Measurements from ENCODE around the gene EFNA5.

Gene EFNA5

DNA sequence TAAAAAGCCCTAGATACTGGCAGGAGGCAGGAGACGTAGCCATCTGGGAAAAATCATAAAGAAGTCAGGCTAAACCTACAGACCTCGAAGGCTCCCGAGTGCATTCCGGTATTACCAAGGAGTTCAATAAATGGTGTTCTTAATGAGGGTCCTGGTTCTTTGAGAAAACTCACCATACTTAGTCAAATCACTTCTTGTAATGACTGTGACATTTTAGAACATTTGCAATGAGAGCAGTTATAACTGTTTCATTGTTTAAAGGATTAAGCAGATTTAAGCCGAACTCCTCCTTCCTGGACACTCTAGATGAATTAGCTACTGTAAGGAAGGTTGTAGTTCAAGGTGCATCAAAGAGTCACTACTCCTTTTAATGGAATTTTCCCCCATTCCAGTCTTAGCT is 67.8 kb downstream of the EFNA5 start:
- DNase-seq (ENCODE audit: low read depth), result no peak

DNA sequence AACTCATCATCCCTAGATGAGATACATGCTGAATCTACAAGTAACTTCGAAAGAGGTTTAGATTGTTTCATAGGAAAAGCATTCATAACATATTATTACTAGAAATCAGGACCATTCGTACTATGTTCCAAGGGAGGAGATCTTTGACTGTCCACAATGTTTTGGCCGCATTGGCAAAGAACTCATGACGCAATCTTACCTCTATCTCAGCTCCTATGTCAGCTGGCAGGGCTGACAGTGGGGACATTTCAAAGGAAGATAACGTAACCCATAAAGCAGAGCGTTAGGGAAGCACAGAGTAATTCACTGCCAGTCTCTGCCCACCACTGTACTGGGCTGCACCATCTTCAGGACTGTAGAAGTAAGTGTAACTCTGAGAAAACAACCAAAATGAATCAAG is 69.7 kb downstream of the EFNA5 start:
- DNase-seq (ENCODE audit: low read depth), result no peak

- DNase-seq (ENCODE audit: low read depth), result no peak
These were observed 71.8 kb downstream of the EFNA5 start for GRCh38 chr5:107598958-107599357.

- DNase-seq (ENCODE audit: low read depth), result no peak
These were observed 72.9 kb downstream of the EFNA5 start for GRCh38 chr5:107597803-107598202.

DNA sequence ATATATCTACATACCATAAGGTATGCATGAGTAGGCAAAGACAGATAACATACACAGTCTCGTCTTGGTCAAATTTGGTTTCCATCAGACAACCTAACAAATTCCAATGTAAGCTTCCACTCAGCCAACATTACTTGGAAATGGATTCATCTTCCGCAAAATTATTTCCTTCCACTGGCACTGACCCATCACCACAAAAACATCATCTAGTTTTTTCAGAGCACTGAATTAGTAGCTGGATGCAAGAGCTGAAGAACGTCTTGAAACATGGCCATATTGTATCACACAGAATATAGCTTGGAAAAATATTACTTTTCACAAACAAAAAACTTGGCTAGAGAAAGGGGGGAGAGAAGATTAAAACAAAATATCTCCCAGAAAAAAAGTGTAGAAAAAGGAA is 73.5 kb downstream of the EFNA5 start:
- DNase-seq (ENCODE audit: low read depth), result no peak

DNA sequence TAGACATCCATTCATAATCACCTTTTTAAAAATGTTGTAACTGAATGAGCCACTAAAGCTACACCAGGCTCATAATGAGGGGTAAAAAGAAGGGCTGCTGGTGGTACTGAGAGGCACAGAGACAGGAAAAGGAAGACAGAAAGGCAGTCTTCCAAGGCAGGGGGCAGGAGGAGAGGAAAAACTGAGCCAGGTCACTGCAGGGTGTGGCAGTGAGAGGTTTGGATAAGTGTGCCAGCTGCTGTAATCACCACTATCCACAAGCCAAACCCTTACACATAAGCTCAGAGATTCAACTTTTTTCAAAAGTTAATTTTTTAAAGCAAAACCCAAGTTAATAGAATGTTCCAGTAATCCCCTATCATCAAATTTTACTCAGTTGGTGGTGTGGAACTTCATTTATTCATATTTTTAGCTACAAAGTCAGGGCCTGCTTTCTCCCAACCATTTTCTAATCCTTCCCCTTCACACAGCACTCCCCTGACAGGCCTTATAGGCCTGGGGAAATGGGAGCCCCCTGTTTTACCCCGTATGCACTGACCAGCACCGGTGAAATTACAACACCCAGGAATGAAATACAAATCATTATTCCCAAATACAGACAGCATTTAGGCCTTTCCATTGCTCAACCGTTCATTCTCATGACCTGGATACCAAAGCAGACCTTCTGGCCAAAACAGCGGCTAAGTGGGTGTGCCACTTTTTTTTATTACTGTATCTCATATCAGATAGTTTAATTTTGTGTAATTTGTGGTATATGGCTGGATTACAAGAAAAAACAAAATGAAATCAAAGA is 76.3 kb downstream of the EFNA5 start:
- DNase-seq (ENCODE audit: low read depth), result no peak

DNA sequence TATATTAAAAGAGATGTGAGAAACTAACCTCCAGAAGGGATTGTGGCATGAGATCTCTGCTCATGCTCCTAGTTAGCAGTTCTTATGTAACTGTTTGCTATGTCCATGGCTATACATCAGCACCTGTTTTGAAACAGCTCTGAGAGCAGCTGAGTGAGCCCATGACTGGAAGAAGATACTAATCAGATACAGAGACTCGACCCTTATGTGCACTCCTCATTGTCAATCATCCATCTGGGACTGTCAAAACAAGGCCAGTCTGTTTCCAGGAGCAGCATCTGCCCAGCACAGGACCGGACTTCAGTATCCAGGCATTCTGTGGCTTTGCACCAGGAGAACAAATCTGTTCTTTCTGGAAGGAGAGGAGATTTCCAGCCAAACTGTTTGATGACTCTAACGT is 77.7 kb downstream of the EFNA5 start:
- no peak for DNase-seq (ENCODE audit: low read depth)

GRCh38 chr5:107592515-107592914 is 78.2 kb downstream of the EFNA5 start:
- DNase-seq (ENCODE audit: low read depth), result no peak

GRCh38 chr5:107590686-107591085 is 80.1 kb downstream of the EFNA5 start:
- DNase-seq (ENCODE audit: low read depth), result no peak

GRCh38 chr5:107589520-107590193 is 81.1 kb downstream of the EFNA5 start:
- DNase-seq (ENCODE audit: low read depth), result no peak

DNA sequence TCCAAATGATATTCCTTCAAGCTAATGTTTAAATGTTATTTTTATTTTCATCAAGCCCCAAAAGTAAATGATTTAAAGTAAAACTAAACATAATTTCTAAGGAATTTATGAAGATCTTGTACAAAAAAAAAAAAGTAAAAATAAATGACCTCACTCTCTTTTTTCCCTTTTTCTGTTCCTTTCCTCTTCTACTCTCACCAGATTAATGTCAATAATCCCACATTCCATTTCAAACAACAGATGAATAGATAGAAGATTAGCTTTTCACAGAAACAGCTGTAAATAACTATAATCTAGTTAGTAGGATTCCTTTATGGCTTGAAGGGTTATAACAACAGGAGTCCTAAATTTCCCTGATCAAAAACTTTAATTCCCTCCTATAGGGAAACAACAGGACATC is 88.1 kb downstream of the EFNA5 start:
- DNase-seq (ENCODE audit: low read depth), result no peak

GRCh38 chr5:107580889-107581820 is 89.6 kb downstream of the EFNA5 start:
- DNase-seq (ENCODE audit: low read depth), result no peak

DNA sequence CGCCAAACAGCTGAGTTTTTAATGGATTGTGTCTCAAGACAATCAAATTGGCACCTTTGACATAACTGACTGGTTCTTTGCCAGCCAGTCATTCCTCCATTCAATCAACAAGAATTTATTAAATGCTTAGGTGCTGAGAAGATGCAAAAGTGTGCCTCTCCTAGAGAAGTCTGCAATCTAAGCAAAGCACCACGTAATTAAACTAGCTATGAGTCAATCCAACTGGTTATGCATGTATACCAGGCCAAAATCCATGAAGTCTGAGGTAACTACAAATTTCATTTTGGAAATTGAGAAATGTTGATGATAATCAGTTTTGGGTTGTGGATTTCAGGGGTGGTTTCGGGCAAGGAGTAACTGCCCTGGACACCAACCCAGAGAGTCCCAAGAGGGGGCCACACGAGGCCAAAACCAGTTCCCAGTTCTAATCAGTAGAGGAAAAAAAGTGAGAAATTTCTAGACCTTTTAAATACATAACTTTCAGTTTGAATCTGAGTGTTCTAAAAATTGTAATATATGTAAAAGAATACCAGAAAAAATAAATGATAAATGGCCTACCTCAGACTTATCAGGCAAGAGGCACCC is 92.6 kb downstream of the EFNA5 start:
- no peak for DNase-seq (ENCODE audit: low read depth)

- no peak for DNase-seq (ENCODE audit: low read depth)
These were observed 93.3 kb downstream of the EFNA5 start for GRCh38 chr5:107577394-107577950.

DNA sequence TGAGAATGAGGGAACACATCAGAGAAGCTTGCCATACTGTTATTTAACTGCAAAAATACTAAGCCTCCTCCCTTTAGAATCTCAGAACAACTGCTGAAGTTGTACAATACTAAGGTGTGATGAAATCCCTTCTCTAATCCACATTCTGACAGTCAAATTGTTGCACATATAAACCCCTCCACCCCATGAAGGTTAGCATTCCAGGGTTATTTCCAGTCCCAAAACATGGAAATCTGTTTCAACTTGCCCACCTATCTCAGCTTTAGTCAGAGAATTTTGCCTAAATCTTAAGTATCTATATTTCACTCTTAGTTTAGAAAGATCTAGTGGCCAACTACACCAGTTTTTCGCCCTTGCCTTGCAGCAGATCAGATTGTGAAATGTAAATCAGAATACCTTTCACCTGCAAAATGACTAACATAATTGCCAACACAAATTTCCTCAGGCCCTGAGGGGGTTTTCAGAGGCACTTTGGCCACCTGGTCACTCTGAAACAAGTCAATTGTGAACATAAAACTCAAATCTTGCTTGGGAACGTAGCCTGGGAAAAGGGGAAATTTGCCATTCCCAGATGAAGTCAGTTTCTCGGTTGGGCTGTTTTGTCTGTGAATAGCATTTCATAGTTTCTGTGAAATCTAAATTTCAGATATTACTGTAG is 93.9 kb downstream of the EFNA5 start:
- no peak for DNase-seq (ENCODE audit: low read depth)

DNA sequence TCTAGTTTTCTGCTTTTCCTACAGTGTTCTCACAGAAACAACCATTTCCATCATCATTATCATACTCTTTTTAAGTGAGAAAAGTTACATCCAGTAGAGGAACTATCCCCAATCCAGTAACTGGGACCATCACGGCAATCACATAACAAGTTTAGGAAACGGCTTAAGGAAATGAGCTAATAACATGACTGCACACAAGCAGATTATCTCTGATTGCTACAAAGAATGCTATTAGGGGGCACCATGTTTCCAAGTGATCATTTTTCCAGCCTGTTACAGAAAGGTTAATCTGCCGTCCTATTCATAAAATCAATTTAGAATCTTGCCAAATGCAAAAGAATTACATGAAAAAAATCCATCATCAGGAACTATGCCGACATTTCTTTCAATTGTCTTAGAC is 94.6 kb downstream of the EFNA5 start:
- DNase-seq (ENCODE audit: low read depth), result no peak

- no peak for DNase-seq (ENCODE audit: low read depth)
These were observed 96.5 kb downstream of the EFNA5 start for GRCh38 chr5:107574287-107574686.

- no peak for DNase-seq (ENCODE audit: low read depth)
These were observed 97.9 kb downstream of the EFNA5 start for GRCh38 chr5:107572715-107573368.

DNA sequence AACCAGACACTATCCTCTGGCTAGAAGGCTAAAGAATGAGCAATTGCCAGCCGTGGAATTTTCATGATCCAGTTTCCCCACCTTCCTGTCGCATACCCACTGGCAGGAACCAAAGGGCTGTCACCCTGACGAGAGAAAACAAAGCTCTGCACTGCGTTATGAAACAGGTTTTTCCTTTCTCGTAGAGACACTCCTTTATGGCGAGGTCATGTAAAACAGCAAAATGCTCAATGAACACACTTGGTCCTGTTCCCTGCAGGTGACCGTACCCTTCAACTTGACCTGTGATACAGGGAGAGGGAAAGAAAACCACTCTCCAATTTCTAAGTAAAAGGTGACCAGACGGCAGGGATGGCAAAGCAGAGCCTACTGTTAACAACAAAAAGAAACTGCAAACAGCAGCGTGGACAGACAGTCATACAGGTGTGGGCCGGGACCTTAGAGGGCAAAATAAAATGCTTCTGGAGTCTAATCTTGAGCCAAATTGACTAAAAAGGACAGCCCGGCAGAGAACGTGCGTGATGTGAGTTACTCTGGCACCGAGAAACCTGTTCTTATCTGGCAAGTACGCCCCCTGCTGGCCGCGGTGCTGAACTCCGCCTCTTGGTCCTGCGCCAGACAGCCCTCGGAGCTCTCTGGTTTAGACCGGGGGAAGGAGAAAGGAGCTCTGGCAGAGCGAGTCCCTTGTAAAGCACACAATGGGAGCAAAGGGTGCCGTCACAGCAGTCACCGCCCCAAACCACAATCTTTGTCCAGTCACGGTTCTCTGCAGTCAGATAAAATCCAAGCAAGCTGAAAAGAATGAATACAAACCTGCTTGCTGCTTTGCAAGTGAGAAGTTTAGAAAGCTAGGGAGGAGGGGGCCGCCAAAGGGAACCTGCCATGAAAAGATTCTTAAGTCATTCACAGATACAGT is 98.9 kb downstream of the EFNA5 start:
- peak; percentile 49 for DNase-seq (ENCODE audit: low read depth)

Measured in CMK (cell line).